AG04449 (cell line): ENCODE data around the gene TMEM168.

Experiments
- CTCF ChIA-PET: fragments of 350-600 bp; formaldehyde crosslinking; extraction: SDS; loops from one replicate; lab custom pipeline; 2021; ENCODE audit warnings: antibody characterized with exemption; lab: Yijun Ruan, JAX
- POLR2A ChIA-PET: fragments of 400-600, 350-600 bp; formaldehyde crosslinking; extraction: SDS; loops from one replicate; lab custom pipeline; 2020; ENCODE audit warnings: antibody characterized with exemption, inconsistent platforms; lab: Yijun Ruan, JAX
- DNase-seq: peaks from one replicate; pipeline ENCODE4 v3.0.0-alpha.2; 2010; ENCODE audit warnings: low read depth, low spot score
- H3K4me3 ChIP-seq: 2 replicates; pipeline ENCODE4 v1.5.1; 2011; ENCODE audit warnings: low read depth, mild to moderate bottlenecking, control low read depth, low read length
- TF ChIP-seq, protein P1 (sequence below): IDR thresholded peaks from one replicate; pipeline ENCODE4 v1.5.1; 2011; ENCODE audit warnings: mild to moderate bottlenecking, moderate library complexity, low read length, control low read depth, inconsistent platforms; ENCODE audit not compliant: insufficient read depth; ENCODE audit errors: missing control alignments

TMEM168 gene

GRCh38 chr7:112721366-112721765 is 68.8 kb downstream of the TMEM168 start:
- POLR2A ChIA-PET, result no interaction called here
- H3K4me3 ChIP-seq, result no peak overlapping the region
- DNase-seq, result no peak
- TF ChIP-seq, protein P1, sequence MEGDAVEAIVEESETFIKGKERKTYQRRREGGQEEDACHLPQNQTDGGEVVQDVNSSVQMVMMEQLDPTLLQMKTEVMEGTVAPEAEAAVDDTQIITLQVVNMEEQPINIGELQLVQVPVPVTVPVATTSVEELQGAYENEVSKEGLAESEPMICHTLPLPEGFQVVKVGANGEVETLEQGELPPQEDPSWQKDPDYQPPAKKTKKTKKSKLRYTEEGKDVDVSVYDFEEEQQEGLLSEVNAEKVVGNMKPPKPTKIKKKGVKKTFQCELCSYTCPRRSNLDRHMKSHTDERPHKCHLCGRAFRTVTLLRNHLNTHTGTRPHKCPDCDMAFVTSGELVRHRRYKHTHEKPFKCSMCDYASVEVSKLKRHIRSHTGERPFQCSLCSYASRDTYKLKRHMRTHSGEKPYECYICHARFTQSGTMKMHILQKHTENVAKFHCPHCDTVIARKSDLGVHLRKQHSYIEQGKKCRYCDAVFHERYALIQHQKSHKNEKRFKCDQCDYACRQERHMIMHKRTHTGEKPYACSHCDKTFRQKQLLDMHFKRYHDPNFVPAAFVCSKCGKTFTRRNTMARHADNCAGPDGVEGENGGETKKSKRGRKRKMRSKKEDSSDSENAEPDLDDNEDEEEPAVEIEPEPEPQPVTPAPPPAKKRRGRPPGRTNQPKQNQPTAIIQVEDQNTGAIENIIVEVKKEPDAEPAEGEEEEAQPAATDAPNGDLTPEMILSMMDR, result no peak
- CTCF ChIA-PET, result no interaction called here

GRCh38 chr7:112715525-112715924 is 74.7 kb downstream of the TMEM168 start:
- TF ChIP-seq, protein P1, result no peak
- POLR2A ChIA-PET, result no interaction called here
- no peak for DNase-seq
- no peak overlapping the region for H3K4me3 ChIP-seq
- CTCF ChIA-PET, result no interaction called here

- no peak overlapping the region for H3K4me3 ChIP-seq
- ChIA-PET POLR2A (no interaction called here), CTCF (no interaction called here)
- TF ChIP-seq, protein P1, result no peak
- DNase-seq, result no peak
These were observed 75.3 kb downstream of the TMEM168 start for GRCh38 chr7:112714917-112715316.
